ENCODE results near the gene PARN. TPM values are rescaled to one million over a fixed set of nuclear protein-coding genes. Genes with fewer than 3 reads are reported as not detected.
A peak's percentile ranks its signal among the peaks of the same experiment; 100 is the strongest.

Gene PARN
- total and polyA plus RNA-seq, 2 of the 4 experiments (the other 2 are of a cell fraction) = 24.6 to 25.1 TPM

GRCh38 chr16:14566599-14566998, 63.5 kb downstream of the PARN start:
- no peak overlapping the region for H4K5ac ChIP-seq (ENCODE audit: low read depth, low read length)
- no peak overlapping the region for H2AK9ac ChIP-seq (replicated peaks; ENCODE audit: low read depth, low read length, poor library complexity)
- no CpG with 5 or more reads among the region's 1 CpG for WGBS, 2 experiments (ENCODE audit: extremely low coverage in 2 of 2, insufficient read length in 1 of 2)
- H3K4ac ChIP-seq (ENCODE audit: low read depth, low read length) = no peak overlapping the region
- H3K9me3 ChIP-seq (ENCODE audit: control insufficient read depth, insufficient read depth, low read length) = no peaks in the 10 kb centered on the region
- H2BK120ac ChIP-seq (ENCODE audit: low read depth, low read length) = no peak overlapping the region
- no peaks in the 10 kb centered on the region for H3K36me3 ChIP-seq (ENCODE audit: control insufficient read depth, insufficient read depth, low read length)
- H3K14ac ChIP-seq (replicated peaks; ENCODE audit: low read depth, low read length) = no peak overlapping the region
- no peaks in the 10 kb centered on the region for H4K20me1 ChIP-seq (ENCODE audit: insufficient read depth, low read length)
- no peak overlapping the region for H3K4me2 ChIP-seq (ENCODE audit: low read depth, low read length)
- peaks cover 5% of the 10 kb centered on the region for H3K4me1 ChIP-seq (ENCODE audit: control insufficient read depth, insufficient read depth, low read length)
- H4K91ac ChIP-seq (ENCODE audit: insufficient read depth, low read depth, low read length) = no peak overlapping the region
- in situ Hi-C loops (cut with MboI; ENCODE audit: low sequenced_read_pairs) (no loop called here), intact Hi-C loops (cut with micrococcal nuclease) (no loop called here), dilution Hi-C loops (cut with HindIII; ENCODE audit: low sequenced_read_pairs, unreplicated experiment) (no loop called here)
- no peak overlapping the region for H2BK15ac ChIP-seq (ENCODE audit: low read depth, low read length)
- POLR2A ChIA-PET (ENCODE audit: unreplicated experiment) = no interaction called here
- no peaks in the 10 kb centered on the region for H3K27me3 ChIP-seq (ENCODE audit: control insufficient read depth, insufficient read depth, low read length)
- no TSS peak for BruUV-seq (replicated peaks)
- no peak overlapping the region for H3K18ac ChIP-seq (ENCODE audit: low read depth, low read length)
- H3K27ac ChIP-seq (ENCODE audit: insufficient read depth, low read length) = no peak overlapping the region
- H2AFZ ChIP-seq (replicated peaks; ENCODE audit: low read length, poor library complexity) = no peak overlapping the region
- H3K56ac ChIP-seq (ENCODE audit: extremely low read depth, insufficient read depth, low read length) = no peak overlapping the region
- H3K9me1 ChIP-seq (ENCODE audit: insufficient read depth, low read length) = peaks cover 11% of the 10 kb centered on the region; the same call in 1 of the 2 replicates
- peak; percentile 19; the same call in 1 of the 2 replicates for ATAC-seq (ENCODE audit: low read depth)
- H3K79me1 ChIP-seq (ENCODE audit: low read depth in 1 of 2, low read length in 2 of 2) = peaks cover 0 to 13% of the 10 kb centered on the region in 2 experiments; a peak in 2 of 4 replicates
- no peak overlapping the region for H3K23ac ChIP-seq (ENCODE audit: low read depth, low read length)
- CTCF ChIA-PET = interaction anchor here (0.6 to 1.4 kb wide), 2 partner anchors 21 to 30 kb away, joined by 3 to 4 read pairs; no protein-coding TSS in a partner anchor
- no peak overlapping the region for H4K8ac ChIP-seq (ENCODE audit: low read depth in 2 of 2, low read length in 2 of 2)
- no peak overlapping the region for H2BK20ac ChIP-seq (ENCODE audit: low read depth, low read length)
- no peak for TF ChIP-seq NFE2L2 (IDR thresholded peaks at IDR 0.05; ENCODE audit: low read depth, low read length)
- TF ChIP-seq, protein P1, sequence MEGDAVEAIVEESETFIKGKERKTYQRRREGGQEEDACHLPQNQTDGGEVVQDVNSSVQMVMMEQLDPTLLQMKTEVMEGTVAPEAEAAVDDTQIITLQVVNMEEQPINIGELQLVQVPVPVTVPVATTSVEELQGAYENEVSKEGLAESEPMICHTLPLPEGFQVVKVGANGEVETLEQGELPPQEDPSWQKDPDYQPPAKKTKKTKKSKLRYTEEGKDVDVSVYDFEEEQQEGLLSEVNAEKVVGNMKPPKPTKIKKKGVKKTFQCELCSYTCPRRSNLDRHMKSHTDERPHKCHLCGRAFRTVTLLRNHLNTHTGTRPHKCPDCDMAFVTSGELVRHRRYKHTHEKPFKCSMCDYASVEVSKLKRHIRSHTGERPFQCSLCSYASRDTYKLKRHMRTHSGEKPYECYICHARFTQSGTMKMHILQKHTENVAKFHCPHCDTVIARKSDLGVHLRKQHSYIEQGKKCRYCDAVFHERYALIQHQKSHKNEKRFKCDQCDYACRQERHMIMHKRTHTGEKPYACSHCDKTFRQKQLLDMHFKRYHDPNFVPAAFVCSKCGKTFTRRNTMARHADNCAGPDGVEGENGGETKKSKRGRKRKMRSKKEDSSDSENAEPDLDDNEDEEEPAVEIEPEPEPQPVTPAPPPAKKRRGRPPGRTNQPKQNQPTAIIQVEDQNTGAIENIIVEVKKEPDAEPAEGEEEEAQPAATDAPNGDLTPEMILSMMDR (conservative IDR thresholded peaks at IDR 0.05; ENCODE audit: low read depth, low read length) = no peak
- TF ChIP-seq MAZ (IDR thresholded peaks at IDR 0.05; ENCODE audit: borderline replicate concordance, low read depth, low read length) = no peak
- no peak for TF ChIP-seq MXI1 (IDR thresholded peaks at IDR 0.05; ENCODE audit: borderline replicate concordance, low read depth, low read length)
- TF ChIP-seq SMC3 (IDR thresholded peaks at IDR 0.05; ENCODE audit: low read depth, low read length) = no peak
- TF ChIP-seq CHD1 (IDR thresholded peaks at IDR 0.05; ENCODE audit: low read depth, low read length) = no peak
- no peak for TF ChIP-seq RAD21 (IDR thresholded peaks at IDR 0.05; ENCODE audit: low read length)
- no peak for TF ChIP-seq CEBPB (IDR thresholded peaks at IDR 0.05; ENCODE audit: low read depth, low read length)
- no peak for TF ChIP-seq USF2 (IDR thresholded peaks at IDR 0.05; ENCODE audit: low read depth, low read length)
- TF ChIP-seq POLR2A (IDR thresholded peaks at IDR 0.05; ENCODE audit: low read depth, low read length) = no peak
- TF ChIP-seq BHLHE40 (IDR thresholded peaks at IDR 0.05; ENCODE audit: low read depth, low read length) = no peak
- no peak for TF ChIP-seq RCOR1 (IDR thresholded peaks at IDR 0.05; ENCODE audit: insufficient replicate concordance, low read length)
- TF ChIP-seq, protein P2, sequence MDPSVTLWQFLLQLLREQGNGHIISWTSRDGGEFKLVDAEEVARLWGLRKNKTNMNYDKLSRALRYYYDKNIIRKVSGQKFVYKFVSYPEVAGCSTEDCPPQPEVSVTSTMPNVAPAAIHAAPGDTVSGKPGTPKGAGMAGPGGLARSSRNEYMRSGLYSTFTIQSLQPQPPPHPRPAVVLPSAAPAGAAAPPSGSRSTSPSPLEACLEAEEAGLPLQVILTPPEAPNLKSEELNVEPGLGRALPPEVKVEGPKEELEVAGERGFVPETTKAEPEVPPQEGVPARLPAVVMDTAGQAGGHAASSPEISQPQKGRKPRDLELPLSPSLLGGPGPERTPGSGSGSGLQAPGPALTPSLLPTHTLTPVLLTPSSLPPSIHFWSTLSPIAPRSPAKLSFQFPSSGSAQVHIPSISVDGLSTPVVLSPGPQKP (IDR thresholded peaks at IDR 0.05; ENCODE audit: borderline replicate concordance, low read depth, low read length) = no peak
- no peak for TF ChIP-seq FOS (IDR thresholded peaks at IDR 0.05; ENCODE audit: low read depth, low read length)
- H2AK5ac ChIP-seq (ENCODE audit: low read depth, low read length) = no peak overlapping the region
- no peak overlapping the region for H3K9ac ChIP-seq (ENCODE audit: low read depth, low read length)
- no peak overlapping the region for H2BK5ac ChIP-seq (ENCODE audit: low read depth, low read length, poor library complexity, severe bottlenecking)
- H3K4me3 ChIP-seq (ENCODE audit: insufficient read depth, low read depth, low read length) = no peak overlapping the region
- no peak for DNase-seq
